ENCODE data around the gene STARD13. TPM values are rescaled to one million over a fixed set of nuclear protein-coding genes. Genes with fewer than 3 reads are reported as not detected.

STARD13 gene
- total and polyA plus RNA-seq, 2 donors from 2014 or later = 5.1 to 37.2 TPM

GRCh38 chr13:33224191-33224590 is 61.4 kb downstream of the STARD13 start:
- no peak overlapping the region for H3K9ac ChIP-seq (ENCODE audit: low read length in 3 of 3)
- H3K9me3 ChIP-seq (ENCODE audit: control insufficient read depth in 2 of 3, insufficient read depth in 1 of 3, low read length in 3 of 3) = no peaks in the 10 kb centered on the region
- no peak for TF ChIP-seq CTCF (IDR thresholded peaks at IDR 0.05; ENCODE audit: borderline replicate concordance, extremely low read depth, insufficient read depth)
- H3K27ac ChIP-seq (ENCODE audit: low read depth in 2 of 2, low read length in 2 of 2) = no peak overlapping the region
- DNase-seq (no peak), FAIRE-seq (no peak)
- peaks cover 0 to 18% (median 3%) of the 10 kb centered on the region in 3 donors for H3K4me1 ChIP-seq (ENCODE audit: control insufficient read depth in 2 of 3, insufficient read depth in 2 of 3, low read depth in 1 of 3, low read length in 3 of 3)
- H3K27me3 ChIP-seq (ENCODE audit: control insufficient read depth, insufficient read depth, low read length) = no peaks in the 10 kb centered on the region
- H3K4me3 ChIP-seq (ENCODE audit: low read length in 3 of 3) = no peak overlapping the region
- H3K36me3 ChIP-seq (ENCODE audit: control insufficient read depth in 2 of 3, insufficient read depth in 3 of 3, low read length in 3 of 3) = no peaks in the 10 kb centered on the region
- intact Hi-C loops (cut with DNase I) = no loop called here

- intact Hi-C loops (cut with DNase I) = no loop called here
- no peak overlapping the region for H3K27ac ChIP-seq (ENCODE audit: low read depth in 2 of 2, low read length in 2 of 2)
- FAIRE-seq = no peak
Observed at GRCh38 chr13:33219926-33220325, 65.6 kb downstream of the STARD13 start.

GRCh38 chr13:33218426-33218825 is 67.1 kb downstream of the STARD13 start:
- no peak for TF ChIP-seq CTCF (IDR thresholded peaks at IDR 0.05; ENCODE audit: borderline replicate concordance, extremely low read depth, insufficient read depth)
- Histone ChIP-seq H3K27ac (ENCODE audit: low read depth in 2 of 2, low read length in 2 of 2) (no peak overlapping the region), H3K4me3 (ENCODE audit: low read length in 3 of 3) (no peak overlapping the region), H3K36me3 (ENCODE audit: control insufficient read depth in 2 of 3, insufficient read depth in 3 of 3, low read length in 3 of 3) (no peaks in the 10 kb centered on the region), H3K4me1 (ENCODE audit: control insufficient read depth in 2 of 3, insufficient read depth in 2 of 3, low read depth in 1 of 3, low read length in 3 of 3) (peaks cover 5 to 32% (median 9%) of the 10 kb centered on the region in 3 donors), H3K27me3 (ENCODE audit: control insufficient read depth, insufficient read depth, low read length) (no peaks in the 10 kb centered on the region), H3K9me3 (ENCODE audit: control insufficient read depth in 2 of 3, insufficient read depth in 1 of 3, low read length in 3 of 3) (no peaks in the 10 kb centered on the region), H3K9ac (ENCODE audit: low read length in 3 of 3) (no peak overlapping the region)
- intact Hi-C loops (cut with DNase I) = no loop called here
- FAIRE-seq (no peak), DNase-seq (no peak)

More at GRCh38 chr13:33219926-33220325, 65.6 kb downstream of the STARD13 start:
- TF ChIP-seq CTCF (IDR thresholded peaks at IDR 0.05; ENCODE audit: borderline replicate concordance, extremely low read depth, insufficient read depth) = no peak
- DNase-seq = no peak
- H3K36me3 ChIP-seq (ENCODE audit: control insufficient read depth in 2 of 3, insufficient read depth in 3 of 3, low read length in 3 of 3) = no peaks in the 10 kb centered on the region
- H3K4me1 ChIP-seq (ENCODE audit: control insufficient read depth in 2 of 3, insufficient read depth in 2 of 3, low read depth in 1 of 3, low read length in 3 of 3) = peaks cover 0 to 32% (median 7%) of the 10 kb centered on the region in 3 donors
- no peaks in the 10 kb centered on the region for H3K9me3 ChIP-seq (ENCODE audit: control insufficient read depth in 2 of 3, insufficient read depth in 1 of 3, low read length in 3 of 3)
- H3K4me3 ChIP-seq (ENCODE audit: low read length in 3 of 3) = no peak overlapping the region
- H3K9ac ChIP-seq (ENCODE audit: low read length in 3 of 3) = no peak overlapping the region
- no peaks in the 10 kb centered on the region for H3K27me3 ChIP-seq (ENCODE audit: control insufficient read depth, insufficient read depth, low read length)

- DNase-seq (no peak), FAIRE-seq (no peak)
- H3K9ac ChIP-seq (ENCODE audit: low read length in 3 of 3) = no peak overlapping the region
- TF ChIP-seq CTCF (IDR thresholded peaks at IDR 0.05; ENCODE audit: borderline replicate concordance, extremely low read depth, insufficient read depth) = no peak
- no peak overlapping the region for H3K4me3 ChIP-seq (ENCODE audit: low read length in 3 of 3)
- no peaks in the 10 kb centered on the region for H3K36me3 ChIP-seq (ENCODE audit: control insufficient read depth in 2 of 3, insufficient read depth in 3 of 3, low read length in 3 of 3)
- H3K27ac ChIP-seq (ENCODE audit: low read depth in 2 of 2, low read length in 2 of 2) = no peak overlapping the region
- H3K9me3 ChIP-seq (ENCODE audit: control insufficient read depth in 2 of 3, insufficient read depth in 1 of 3, low read length in 3 of 3) = no peaks in the 10 kb centered on the region
- intact Hi-C loops (cut with DNase I) = no loop called here
- H3K4me1 ChIP-seq (ENCODE audit: control insufficient read depth in 2 of 3, insufficient read depth in 2 of 3, low read depth in 1 of 3, low read length in 3 of 3) = peaks cover 5 to 31% (median 10%) of the 10 kb centered on the region in 3 donors
- no peaks in the 10 kb centered on the region for H3K27me3 ChIP-seq (ENCODE audit: control insufficient read depth, insufficient read depth, low read length)
Observed at GRCh38 chr13:33218020-33218419, 67.5 kb downstream of the STARD13 start.
